H1 (cell line): Measurements from ENCODE around the gene RSKR. TPM values are rescaled to one million over a fixed set of nuclear protein-coding genes. Genes with fewer than 3 reads are reported as not detected.

Experiments used
- ASH2L ChIP-seq: fragments of 200-600, 300-600 bp; sonication (generic); IDR thresholded peaks from one replicate; pipeline ENCODE4 v1.7.1; 2017; ENCODE audit warnings: low read length
- CTBP2 ChIP-seq: IDR thresholded peaks from 2 replicates; pipeline ENCODE4 v1.7.0; 2011; ENCODE audit warnings: borderline replicate concordance, mild to moderate bottlenecking, moderate library complexity, mixed read lengths, low read length; ENCODE audit not compliant: insufficient read depth, insufficient read length
- KDM4A ChIP-seq: IDR thresholded peaks from one replicate; pipeline ENCODE4 v1.7.1; 2012; ENCODE audit warnings: low read depth, mild to moderate bottlenecking, moderate library complexity, low read length, inconsistent platforms; ENCODE audit not compliant: severe bottlenecking
- RBBP5 ChIP-seq: IDR thresholded peaks from 2 replicates; pipeline ENCODE4 v1.7.1; 2012; ENCODE audit warnings: low read depth, mild to moderate bottlenecking, inconsistent platforms, low read length, moderate library complexity, borderline replicate concordance
- SIN3A ChIP-seq, 2 experiments: IDR thresholded peaks in 1 of 2; conservative IDR thresholded peaks in 1 of 2; 2 replicates each; pipeline ENCODE4 v1.6.1; 2011 to 2012; ENCODE audit warnings: low read length in 2 of 2, improper control_type of control experiment in 1 of 2, low read depth in 1 of 2, mild to moderate bottlenecking in 1 of 2
- SP4 ChIP-seq: IDR thresholded peaks from 2 replicates; pipeline ENCODE4 v1.6.1; 2012; ENCODE audit warnings: low read length, inconsistent platforms
- polyA plus RNA-seq, 7 experiments: library from polyadenylated mRNA; depleted of rRNA in 3 of 7; stranded (reverse) in 5 of 7; unstranded in 2 of 7; fragments of >200 nt in 5 of 7; fragments of 200-250 nt in 2 of 7; gene quantifications; 1 replicate in 5 of 7; 2 replicates in 1 of 7; 4 replicates in 1 of 7; pipeline versions ENCODE4 v1.2.1 to v1.2.3, GENCODE V29; 2011 to 2013; ENCODE audit warnings: missing spikeins in 2 of 7, mixed read lengths in 2 of 7
- total RNA-seq: library from RNA; stranded (reverse); fragmentation: NEBNext Ultra II Directional; extraction: Animal tissue kit (Norgen Biotek cat#: 25700); gene quantifications from 2 replicates; pipeline ENCODE4 v1.2.1, GENCODE V29; 2021
- TF ChIP-seq, protein P1 (sequence below): IDR thresholded peaks from 2 replicates; pipeline ENCODE4 v1.6.1; 2012; ENCODE audit warnings: inconsistent platforms

RSKR gene
- total and polyA plus RNA-seq, 2 of the 8 experiments (the other 6 are each of a cell fraction or from before 2014, with no cell fraction given): 24.1 to 28.5 TPM

DNA sequence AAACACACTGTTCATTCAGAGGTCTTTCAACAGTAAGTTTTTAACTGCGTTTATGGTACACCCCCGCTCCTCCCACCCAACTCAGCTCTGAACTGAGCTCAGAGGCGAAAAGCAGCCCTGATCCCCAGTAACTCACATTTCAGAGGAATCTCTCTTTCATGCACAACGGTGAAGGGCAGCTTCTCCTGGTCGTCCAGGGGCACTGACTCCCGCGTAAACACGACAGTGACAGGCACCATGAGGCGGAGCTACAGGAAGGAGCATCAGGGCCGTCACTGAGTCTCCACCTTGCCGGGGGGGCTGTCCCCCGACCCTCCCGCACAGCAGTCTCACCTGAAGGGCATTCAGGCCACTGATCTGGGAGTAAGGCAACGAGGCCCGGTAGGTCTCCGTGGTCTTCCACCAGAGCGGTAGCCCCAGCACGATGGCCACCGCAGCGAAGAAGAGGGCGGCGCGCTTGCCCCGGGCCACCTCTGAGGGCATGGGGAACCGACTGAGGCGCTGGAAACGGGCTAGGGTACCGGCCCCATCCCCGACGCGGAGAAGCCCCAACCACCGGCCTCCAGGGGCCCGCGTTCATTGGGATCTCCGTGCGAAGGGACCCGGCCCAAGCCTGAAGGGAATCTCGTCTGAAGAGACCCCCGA, 43.1 kb downstream of the RSKR start (continued):
- TF ChIP-seq ASH2L (no peak), RBBP5 (no peak), SP4 (no peak), SIN3A (conservative IDR thresholded peaks at IDR 0.05 in 1 of 2, IDR thresholded peaks at IDR 0.05 in 1 of 2; ENCODE audit: low read depth in 1 of 2, low read length in 2 of 2) (peak; percentile 20 to 83; a peak in 1 of 4 replicates), CTBP2 (peak; percentile 43), KDM4A (no peak)
- TF ChIP-seq, protein P1, sequence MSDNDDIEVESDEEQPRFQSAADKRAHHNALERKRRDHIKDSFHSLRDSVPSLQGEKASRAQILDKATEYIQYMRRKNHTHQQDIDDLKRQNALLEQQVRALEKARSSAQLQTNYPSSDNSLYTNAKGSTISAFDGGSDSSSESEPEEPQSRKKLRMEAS: peak; percentile 67
